ENCODE results near the gene ADARB2. TPM values are rescaled to one million over a fixed set of nuclear protein-coding genes. Genes with fewer than 3 reads are reported as not detected.

ADARB2 gene
- total RNA-seq, 3 donors from 2014 or later: 0.31 to 4.2 TPM; not detected in 1

GRCh38 chr10:1677307-1677939, 59.9 kb downstream of the ADARB2 start:
- Histone ChIP-seq H3K4me1 (ENCODE audit: low read depth) (no peaks in the 10 kb centered on the region), H3K9me3 (no peaks in the 10 kb centered on the region), H3K4me3 (no peak overlapping the region), H3K36me3 (ENCODE audit: low read depth) (no peaks in the 10 kb centered on the region)
- intact Hi-C loops (cut with DNase I, micrococcal nuclease): no loop called here
- no peak for DNase-seq
- ATAC-seq: no peak
- TF ChIP-seq CTCF (IDR thresholded peaks at IDR 0.05): no peak

GRCh38 chr10:1674501-1674900, 62.8 kb downstream of the ADARB2 start:
- no peak for DNase-seq
- ATAC-seq: no peak
- H3K4me1 ChIP-seq (ENCODE audit: low read depth): no peaks in the 10 kb centered on the region
- no peak for TF ChIP-seq CTCF (IDR thresholded peaks at IDR 0.05)
- H3K9me3 ChIP-seq: no peaks in the 10 kb centered on the region
- H3K4me3 ChIP-seq: no peak overlapping the region
- intact Hi-C loops (cut with DNase I, micrococcal nuclease): no loop called here
- H3K36me3 ChIP-seq (ENCODE audit: low read depth): no peaks in the 10 kb centered on the region

DNA sequence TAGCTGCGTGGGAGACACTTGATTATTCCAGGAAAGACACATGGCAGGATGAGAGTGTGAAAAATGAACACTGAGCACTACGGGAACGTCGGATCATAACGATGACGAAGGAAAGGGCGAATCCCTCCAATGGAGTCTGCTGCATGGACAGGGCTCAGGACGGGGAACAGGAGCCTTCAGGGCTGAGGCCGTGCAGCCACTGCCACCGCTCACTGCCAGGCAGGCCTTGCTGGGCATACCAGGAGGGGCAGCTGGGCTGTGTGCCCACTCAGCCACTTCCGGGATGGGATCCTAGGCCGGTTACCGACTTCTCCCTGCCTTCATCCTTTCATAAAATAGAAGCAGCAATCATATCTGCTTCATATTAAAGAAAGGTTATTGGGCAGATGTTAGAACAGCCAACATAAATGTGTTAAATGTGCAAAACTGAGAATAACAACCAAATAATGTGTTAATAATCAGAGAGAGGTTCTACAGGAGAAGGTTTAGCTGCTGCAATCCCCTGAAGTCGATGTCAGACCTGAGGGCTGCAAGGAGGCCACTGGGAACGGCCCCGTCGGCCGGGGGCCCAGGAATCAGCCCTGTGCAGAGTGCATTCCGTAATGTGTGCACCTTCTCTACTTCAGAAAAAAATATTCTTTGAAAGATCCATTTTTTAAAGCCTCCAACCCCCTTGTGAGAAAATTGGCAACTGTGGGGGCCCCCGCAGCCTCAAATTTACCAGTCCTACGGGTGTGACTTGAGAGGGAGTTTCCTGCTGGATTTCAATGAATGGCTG, 63.6 kb downstream of the ADARB2 start:
- no peaks in the 10 kb centered on the region for H3K4me1 ChIP-seq (ENCODE audit: low read depth)
- H3K9me3 ChIP-seq: no peaks in the 10 kb centered on the region
- TF ChIP-seq CTCF (IDR thresholded peaks at IDR 0.05): no peak
- no peaks in the 10 kb centered on the region for H3K36me3 ChIP-seq (ENCODE audit: low read depth)
- H3K4me3 ChIP-seq: no peak overlapping the region
- intact Hi-C loops (cut with DNase I, micrococcal nuclease): no loop called here
- no peak for DNase-seq
- no peak for ATAC-seq

DNA sequence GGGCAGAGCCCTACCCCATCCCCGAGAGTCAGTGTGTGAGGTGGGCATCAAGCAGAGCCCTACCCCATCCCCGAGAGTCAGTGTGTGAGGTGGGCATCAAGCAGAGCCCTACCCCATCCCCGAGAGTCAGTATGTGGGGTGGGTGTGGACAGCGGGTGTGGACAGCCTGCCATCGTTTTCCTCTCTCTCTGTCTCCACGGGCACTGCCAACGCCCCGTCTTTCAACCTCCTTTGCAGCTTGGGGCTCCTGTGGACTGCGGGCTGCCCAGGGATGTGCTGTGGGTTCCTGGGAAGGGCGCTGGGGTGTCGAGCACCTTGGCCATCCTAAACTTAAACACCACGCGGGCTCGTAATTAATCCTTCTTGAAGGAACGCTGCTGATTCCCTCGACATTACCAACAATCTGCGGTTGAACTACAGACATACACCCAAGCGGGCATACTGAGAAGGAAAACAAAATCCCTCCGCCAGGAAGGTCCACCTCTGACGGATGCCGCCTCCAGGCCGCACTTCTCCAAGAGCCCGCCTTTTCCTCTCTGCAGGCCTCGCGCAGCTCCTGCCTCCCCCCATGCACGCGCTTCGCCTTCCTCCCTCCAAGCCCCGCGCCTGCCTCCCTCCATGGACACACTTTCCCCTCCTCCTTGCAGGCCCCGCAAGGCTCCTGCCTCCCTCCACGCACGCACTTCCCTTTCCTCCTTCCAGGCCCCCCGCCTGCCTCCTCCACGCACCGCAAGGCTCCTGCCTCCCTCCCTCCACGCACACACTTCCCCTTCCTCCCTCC, 65.1 kb downstream of the ADARB2 start:
- Histone ChIP-seq H3K4me1 (ENCODE audit: low read depth) (no peaks in the 10 kb centered on the region), H3K36me3 (ENCODE audit: low read depth) (no peaks in the 10 kb centered on the region), H3K4me3 (no peak overlapping the region), H3K9me3 (no peaks in the 10 kb centered on the region)
- ATAC-seq: no peak
- no peak for DNase-seq
- TF ChIP-seq CTCF (IDR thresholded peaks at IDR 0.05): no peak
- intact Hi-C loops (cut with DNase I, micrococcal nuclease): no loop called here

DNA sequence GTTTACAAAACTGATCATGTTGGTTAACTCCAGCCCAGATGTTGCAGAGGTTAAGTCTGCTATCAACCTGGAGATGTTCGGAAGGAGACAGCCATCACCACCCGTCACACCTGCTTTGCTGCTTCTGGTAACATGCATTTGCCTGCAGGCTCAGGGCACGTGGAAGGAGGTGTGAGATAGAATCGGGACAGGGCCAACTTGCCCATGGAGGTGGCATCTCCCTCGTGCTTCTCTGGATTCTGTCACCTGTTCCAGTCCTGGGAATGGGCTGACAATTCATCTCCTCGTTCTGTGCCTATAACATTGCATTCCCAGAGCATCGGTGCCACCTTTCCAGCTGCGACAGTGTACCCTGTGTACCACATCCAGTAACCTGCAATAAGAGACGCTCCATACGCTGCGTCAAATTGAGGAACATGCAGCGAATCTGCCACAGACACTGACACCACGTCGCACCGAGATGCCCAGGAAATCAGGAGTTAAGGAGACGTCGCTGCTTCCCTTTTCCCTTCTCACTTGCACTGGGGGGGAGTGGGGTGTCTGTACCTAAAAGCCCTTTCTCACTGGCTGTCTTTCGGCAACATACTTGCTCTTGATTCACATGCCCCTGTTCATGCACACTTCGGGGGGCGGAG, 65.8 kb downstream of the ADARB2 start:
- H3K9me3 ChIP-seq: no peaks in the 10 kb centered on the region
- TF ChIP-seq CTCF (IDR thresholded peaks at IDR 0.05): no peak
- no peaks in the 10 kb centered on the region for H3K4me1 ChIP-seq (ENCODE audit: low read depth)
- ATAC-seq (no peak), DNase-seq (no peak)
- no peaks in the 10 kb centered on the region for H3K36me3 ChIP-seq (ENCODE audit: low read depth)
- intact Hi-C loops (cut with DNase I, micrococcal nuclease): no loop called here
- H3K4me3 ChIP-seq: no peak overlapping the region
